ENCODE results near the gene RPTN. TPM values are rescaled to one million over a fixed set of nuclear protein-coding genes. Genes with fewer than 3 reads are reported as not detected.

RPTN gene
- polyA plus RNA-seq, 2 of the 4 experiments (the other 2 are of a cell fraction), result not detected

- 2% methylated on average over 42 of the region's 53 CpGs for WGBS (ENCODE audit: missing lambda C conversion rate)
- DNase-seq (ENCODE audit: low read depth in 1 of 2, low spot score in 1 of 2), result peak in 1 of 2 experiments; percentile 36
- CTCF ChIA-PET, result interaction anchor here (0.7 to 10.4 kb wide), 8 partner anchors 9 to 346 kb away, joined by 3 to 89 read pairs (median 10); no protein-coding TSS in a partner anchor
- POLR2A ChIA-PET, result no interaction called here
- H3K27ac ChIP-seq, result no peak overlapping the region
- 0 out of 3 replicates have a peak, but pooled peaks cover 6% of the 10 kb centered on the region for H3K9me3 ChIP-seq
- H3K4me2 ChIP-seq, result peak overlapping the region; percentile 98
- ATAC-seq, result no peak
- peaks cover 25% of the 10 kb centered on the region for H3K4me1 ChIP-seq
- FAIRE-seq, result no peak
- peak overlapping the region; percentile 49 for H3K4me3 ChIP-seq
- TF ChIP-seq EP300 (IDR thresholded peaks at IDR 0.05) (no peak), CHD4 (IDR thresholded peaks at IDR 0.05; ENCODE audit: borderline replicate concordance) (no peak), NFE2L2 (conservative IDR thresholded peaks at IDR 0.05; ENCODE audit: low read length) (no peak), E2F6 (IDR thresholded peaks at IDR 0.05; ENCODE audit: borderline replicate concordance, low read depth) (no peak; the same call in none of the 2 replicates), KDM5A (IDR thresholded peaks at IDR 0.05) (no peak), CHD2 (IDR thresholded peaks at IDR 0.05; ENCODE audit: low read length, partially characterized antibody) (no peak), CBX2 (IDR thresholded peaks at IDR 0.05; ENCODE audit: borderline replicate concordance, low read depth) (no peak), HMGXB4 (CRISPR knock-in tag; IDR thresholded peaks at IDR 0.05; ENCODE audit: borderline replicate concordance) (no peak), JUNB (IDR thresholded peaks at IDR 0.05) (no peak), FOXS1 (CRISPR knock-in tag; IDR thresholded peaks at IDR 0.05) (no peak), CTCF (IDR thresholded peaks at IDR 0.05) (no peak), FOSL2 (IDR thresholded peaks at IDR 0.05) (no peak), FOSL2 (CRISPR knock-in tag; IDR thresholded peaks at IDR 0.05) (no peak), BHLHE40 (IDR thresholded peaks at IDR 0.05; ENCODE audit: low read depth, low read length) (no peak), ZSCAN20 (CRISPR knock-in tag; IDR thresholded peaks at IDR 0.05) (no peak)
These were observed 46.7 kb downstream of the RPTN start for GRCh38 chr1:152112101-152112884.

GRCh38 chr1:152111515-152111968 lies 47.5 kb downstream of the RPTN start:
- peak; percentile 9 to 34; a peak in 5 of 6 replicates for ATAC-seq
- TF ChIP-seq FOSB (CRISPR knock-in tag; IDR thresholded peaks at IDR 0.05) (no peak), ZSCAN20 (CRISPR knock-in tag; IDR thresholded peaks at IDR 0.05) (no peak), ZNF302 (CRISPR knock-in tag; IDR thresholded peaks at IDR 0.05) (no peak), FOSL2 (IDR thresholded peaks at IDR 0.05) (no peak), FOSL2 (CRISPR knock-in tag; IDR thresholded peaks at IDR 0.05) (no peak), MAFK (IDR thresholded peaks at IDR 0.05; ENCODE audit: partially characterized antibody) (no peak), E2F6 (IDR thresholded peaks at IDR 0.05; ENCODE audit: borderline replicate concordance, low read depth) (peak; percentile 67; the same call in 1 of the 2 replicates), ZC3H11A (IDR thresholded peaks at IDR 0.05) (no peak), MAX (IDR thresholded peaks at IDR 0.05) (peak; percentile 43), KDM1A (IDR thresholded peaks at IDR 0.05; ENCODE audit: low read depth) (no peak), NR3C1 (IDR thresholded peaks at IDR 0.05) (no peak), REST (IDR thresholded peaks at IDR 0.05) (no peak), JUNB (IDR thresholded peaks at IDR 0.05) (no peak), ATOH8 (CRISPR knock-in tag; IDR thresholded peaks at IDR 0.05; ENCODE audit: low read depth) (no peak), HDAC2 (IDR thresholded peaks at IDR 0.05) (0 out of 2 replicates have a peak, but pooled peaks have one; percentile 12)

More at GRCh38 chr1:152111515-152111968, 47.5 kb downstream of the RPTN start:
- Histone ChIP-seq H3K4me2 (peak overlapping the region; percentile 98), H3K4me1 (peaks cover 28% of the 10 kb centered on the region), H3K27ac (peak overlapping the region in 1 of 2 experiments; percentile 67; a peak in 2 of 6 replicates), H3K9me3 (0 out of 3 replicates have a peak, but pooled peaks cover 6% of the 10 kb centered on the region), H3K4me3 (peak overlapping the region; percentile 49)
- 2% methylated on average over 41 of the region's 44 CpGs for WGBS (ENCODE audit: missing lambda C conversion rate)
- DNase-seq (ENCODE audit: low read depth in 1 of 2, low spot score in 1 of 2), result peak in 1 of 2 experiments; percentile 66
- ChIA-PET CTCF (interaction anchor here (1.1 to 10.4 kb wide), 10 partner anchors 14 to 347 kb away, joined by 3 to 89 read pairs (median 8); no protein-coding TSS in a partner anchor), POLR2A (interaction anchor here (0.7 to 1.6 kb wide), 3 partner anchors 63 to 1290 kb away, joined by 4 to 7 read pairs (median 6); no protein-coding TSS in a partner anchor)
- no peak for FAIRE-seq
